ENCODE data around the gene CAMTA1.

The CAMTA1 gene

GRCh38 chr1:7664147-7664892 lies 879.1 kb downstream of the CAMTA1 start:
- no peak for DNase-seq

- DNase-seq = no peak
Observed at GRCh38 chr1:7664893-7665250, 879.6 kb downstream of the CAMTA1 start.

- DNase-seq = no peak
Observed at GRCh38 chr1:7666249-7666648, 881.0 kb downstream of the CAMTA1 start.

- no peak for DNase-seq
Observed at GRCh38 chr1:7667159-7667558, 881.9 kb downstream of the CAMTA1 start.

- peak; percentile 73 for DNase-seq
Observed at GRCh38 chr1:7667625-7668218, 882.5 kb downstream of the CAMTA1 start.

- peak; percentile 37 for DNase-seq
Observed at GRCh38 chr1:7669559-7670311, 884.5 kb downstream of the CAMTA1 start.

GRCh38 chr1:7670334-7671145 lies 885.3 kb downstream of the CAMTA1 start:
- no peak for DNase-seq

- no peak for DNase-seq
Observed at GRCh38 chr1:7671146-7671465, 885.9 kb downstream of the CAMTA1 start.

GRCh38 chr1:7671676-7672075 lies 886.4 kb downstream of the CAMTA1 start:
- DNase-seq = no peak

GRCh38 chr1:7672864-7673263 lies 887.6 kb downstream of the CAMTA1 start:
- no peak for DNase-seq

- no peak for DNase-seq
Observed at GRCh38 chr1:7674972-7675371, 889.7 kb downstream of the CAMTA1 start.

GRCh38 chr1:7675431-7676273 lies 890.4 kb downstream of the CAMTA1 start:
- no peak for DNase-seq

GRCh38 chr1:7676274-7676945 lies 891.2 kb downstream of the CAMTA1 start:
- DNase-seq = no peak

GRCh38 chr1:7677111-7677510 lies 891.9 kb downstream of the CAMTA1 start:
- DNase-seq = no peak

GRCh38 chr1:7677815-7678214 lies 892.6 kb downstream of the CAMTA1 start:
- no peak for DNase-seq

GRCh38 chr1:7678491-7679158 lies 893.4 kb downstream of the CAMTA1 start:
- DNase-seq = no peak

- no peak for DNase-seq
Observed at GRCh38 chr1:7679159-7679872, 894.1 kb downstream of the CAMTA1 start.

GRCh38 chr1:7679873-7680206 lies 894.6 kb downstream of the CAMTA1 start:
- DNase-seq = no peak

- DNase-seq = no peak
Observed at GRCh38 chr1:7680207-7680954, 895.1 kb downstream of the CAMTA1 start.

GRCh38 chr1:7680955-7681268 lies 895.7 kb downstream of the CAMTA1 start:
- DNase-seq = no peak

Data from effector CD4-positive, alpha-beta T cell (primary cell).